Measurements from ENCODE around the gene INHBE. TPM values are rescaled to one million over a fixed set of nuclear protein-coding genes. Genes with fewer than 3 reads are reported as not detected.
"Not testable (repeated sequence)": the region's sequence is repeated elsewhere in the genome, so short reads cannot be mapped to it uniquely, and the experiment has no call there.

The INHBE gene
- total RNA-seq, 1 donor from 2014 or later: 0.26 TPM

DNA sequence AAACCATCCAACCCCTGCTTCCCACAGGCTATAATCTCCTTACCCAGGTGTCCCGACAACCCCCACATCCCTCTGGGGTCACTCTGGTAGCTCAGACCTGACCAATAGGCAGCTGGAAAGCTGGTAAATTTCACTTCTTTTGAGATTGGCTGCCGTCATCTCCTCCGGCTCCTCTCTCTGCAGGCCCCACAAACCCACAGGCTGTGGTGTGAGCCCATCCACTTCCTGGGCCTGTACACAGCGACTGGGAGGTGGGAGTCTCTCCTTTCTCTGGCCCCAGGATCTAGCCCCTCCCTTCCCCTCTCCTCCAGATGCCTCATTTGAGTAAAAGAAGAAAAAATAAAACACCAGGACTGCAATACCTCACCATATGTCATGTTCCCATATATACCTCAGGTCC is 19.8 kb upstream of the INHBE start:
- Histone ChIP-seq H3K4me3 (ENCODE audit: low read depth, low read length) (no peak overlapping the region), H3K36me3 (ENCODE audit: control insufficient read depth, insufficient read depth, low read length) (no peaks in the 10 kb centered on the region), H3K27me3 (ENCODE audit: control insufficient read depth, insufficient read depth, low read length) (no peaks in the 10 kb centered on the region)
- TF ChIP-seq, protein P1, sequence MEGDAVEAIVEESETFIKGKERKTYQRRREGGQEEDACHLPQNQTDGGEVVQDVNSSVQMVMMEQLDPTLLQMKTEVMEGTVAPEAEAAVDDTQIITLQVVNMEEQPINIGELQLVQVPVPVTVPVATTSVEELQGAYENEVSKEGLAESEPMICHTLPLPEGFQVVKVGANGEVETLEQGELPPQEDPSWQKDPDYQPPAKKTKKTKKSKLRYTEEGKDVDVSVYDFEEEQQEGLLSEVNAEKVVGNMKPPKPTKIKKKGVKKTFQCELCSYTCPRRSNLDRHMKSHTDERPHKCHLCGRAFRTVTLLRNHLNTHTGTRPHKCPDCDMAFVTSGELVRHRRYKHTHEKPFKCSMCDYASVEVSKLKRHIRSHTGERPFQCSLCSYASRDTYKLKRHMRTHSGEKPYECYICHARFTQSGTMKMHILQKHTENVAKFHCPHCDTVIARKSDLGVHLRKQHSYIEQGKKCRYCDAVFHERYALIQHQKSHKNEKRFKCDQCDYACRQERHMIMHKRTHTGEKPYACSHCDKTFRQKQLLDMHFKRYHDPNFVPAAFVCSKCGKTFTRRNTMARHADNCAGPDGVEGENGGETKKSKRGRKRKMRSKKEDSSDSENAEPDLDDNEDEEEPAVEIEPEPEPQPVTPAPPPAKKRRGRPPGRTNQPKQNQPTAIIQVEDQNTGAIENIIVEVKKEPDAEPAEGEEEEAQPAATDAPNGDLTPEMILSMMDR (IDR thresholded peaks at IDR 0.05; ENCODE audit: insufficient read depth, low read length, severe bottlenecking): no peak
- FAIRE-seq: no peak
- DNase-seq (ENCODE audit: low read depth): no peak

DNA sequence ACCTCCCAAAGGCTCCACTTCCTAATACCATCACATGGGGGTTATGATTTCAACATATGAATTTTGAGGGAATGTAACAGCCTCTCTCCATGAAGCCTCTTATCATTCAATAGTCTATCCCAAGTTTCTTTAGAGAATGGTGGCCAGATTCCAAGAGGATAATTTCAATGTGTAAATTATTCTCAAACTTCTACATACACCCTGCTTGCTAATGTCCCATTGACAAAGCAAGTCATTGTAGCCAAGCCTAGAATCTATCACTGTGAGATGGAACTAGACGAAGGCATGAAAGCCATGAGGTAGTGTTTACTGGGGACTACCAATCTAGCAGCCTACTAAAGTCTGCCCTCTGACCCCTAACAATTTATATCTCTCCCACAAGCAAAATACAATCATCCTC is 16.7 kb upstream of the INHBE start:
- H3K27me3 ChIP-seq (ENCODE audit: control insufficient read depth, insufficient read depth, low read length): no peaks in the 10 kb centered on the region
- no peaks in the 10 kb centered on the region for H3K36me3 ChIP-seq (ENCODE audit: control insufficient read depth, insufficient read depth, low read length)
- FAIRE-seq (no peak), DNase-seq (ENCODE audit: low read depth) (no peak)
- TF ChIP-seq, protein P1 (IDR thresholded peaks at IDR 0.05; ENCODE audit: insufficient read depth, low read length, severe bottlenecking): no peak
- no peak overlapping the region for H3K4me3 ChIP-seq (ENCODE audit: low read depth, low read length)

DNA sequence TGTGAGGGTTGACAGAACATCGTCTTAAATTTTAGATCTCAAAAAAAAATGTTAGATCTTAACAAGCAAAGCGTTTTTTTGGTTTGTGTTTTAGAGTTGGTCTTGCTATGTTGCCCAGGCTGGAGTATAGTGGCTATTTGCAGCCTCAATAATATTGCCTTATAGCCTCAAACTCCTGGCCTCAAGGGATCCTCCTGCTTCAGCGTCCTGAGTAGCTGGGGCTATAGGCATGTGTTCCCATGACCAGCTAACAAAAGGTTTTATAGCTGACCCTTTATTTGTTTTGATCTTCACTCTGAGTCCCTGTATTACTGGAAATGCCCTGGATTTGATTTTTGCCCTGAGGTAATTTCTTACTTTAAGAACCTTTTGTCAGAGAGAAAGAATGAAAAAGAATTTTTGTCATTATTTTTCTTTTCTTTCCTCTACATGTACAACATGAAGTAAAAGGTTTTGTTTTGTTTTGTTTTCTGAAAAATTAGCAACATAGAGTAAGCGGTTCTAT is 15.3 kb upstream of the INHBE start:
- TF ChIP-seq, protein P1 (IDR thresholded peaks at IDR 0.05; ENCODE audit: insufficient read depth, low read length, severe bottlenecking): no peak
- FAIRE-seq (no peak), DNase-seq (ENCODE audit: low read depth) (no peak)
- Histone ChIP-seq H3K4me3 (ENCODE audit: low read depth, low read length) (no peak overlapping the region), H3K27me3 (ENCODE audit: control insufficient read depth, insufficient read depth, low read length) (no peaks in the 10 kb centered on the region), H3K36me3 (ENCODE audit: control insufficient read depth, insufficient read depth, low read length) (no peaks in the 10 kb centered on the region)

DNA sequence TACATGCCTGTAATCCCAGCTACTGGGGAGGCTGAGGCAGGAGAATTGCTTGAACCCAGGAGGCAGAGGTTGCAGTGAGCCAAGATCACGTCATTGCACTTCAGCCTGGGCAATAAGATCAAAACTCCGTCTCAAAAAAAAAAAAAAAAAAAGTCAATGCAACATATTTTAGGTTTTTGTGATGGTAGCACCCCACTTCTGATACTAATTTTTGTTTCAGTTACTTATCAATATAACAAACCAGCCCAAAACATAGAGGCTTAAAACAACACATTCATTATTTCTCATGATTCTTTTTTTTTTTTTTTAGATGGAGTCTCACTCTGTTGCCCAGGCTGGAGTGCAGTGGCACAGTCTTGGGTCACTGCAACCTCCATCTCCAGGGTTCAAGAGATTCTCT is 13.7 kb upstream of the INHBE start:
- H3K27me3 ChIP-seq (ENCODE audit: control insufficient read depth, insufficient read depth, low read length); FAIRE-seq; H3K4me3 ChIP-seq (ENCODE audit: low read depth, low read length); H3K36me3 ChIP-seq (ENCODE audit: control insufficient read depth, insufficient read depth, low read length); DNase-seq (ENCODE audit: low read depth): not testable (repeated sequence)

DNA sequence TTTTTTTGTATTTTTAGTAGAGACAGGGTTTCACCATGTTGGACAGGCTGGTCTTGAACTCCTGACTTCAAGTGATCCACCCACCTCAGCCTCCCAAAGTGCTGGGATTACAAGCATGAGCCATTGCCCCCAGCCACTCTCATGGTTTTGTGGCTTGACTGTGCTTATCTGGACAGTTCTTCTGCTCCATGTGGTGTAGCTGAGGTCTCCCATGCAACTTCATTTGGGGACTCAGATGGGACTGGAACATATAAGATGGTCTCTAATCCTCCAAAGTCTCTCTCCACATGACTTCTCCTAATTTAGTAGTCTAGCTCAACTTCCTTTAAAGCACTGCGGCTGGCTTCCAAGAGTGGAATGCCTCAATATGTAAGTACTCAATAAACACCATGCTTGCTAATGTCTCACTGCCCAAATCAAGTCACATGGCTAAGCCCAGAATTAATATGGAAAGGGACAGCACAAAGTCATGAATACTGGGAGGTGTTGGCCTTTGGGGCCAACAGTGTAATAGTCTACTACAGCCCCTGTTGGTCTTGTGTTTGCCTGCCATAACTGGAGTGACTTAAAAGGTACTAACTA is 13.2 kb upstream of the INHBE start:
- FAIRE-seq (no peak), DNase-seq (ENCODE audit: low read depth) (no peak)
- Histone ChIP-seq H3K36me3 (ENCODE audit: control insufficient read depth, insufficient read depth, low read length) (no peaks in the 10 kb centered on the region), H3K4me3 (ENCODE audit: low read depth, low read length) (no peak overlapping the region), H3K27me3 (ENCODE audit: control insufficient read depth, insufficient read depth, low read length) (no peaks in the 10 kb centered on the region)
- TF ChIP-seq, protein P1 (IDR thresholded peaks at IDR 0.05; ENCODE audit: insufficient read depth, low read length, severe bottlenecking): no peak

DNA sequence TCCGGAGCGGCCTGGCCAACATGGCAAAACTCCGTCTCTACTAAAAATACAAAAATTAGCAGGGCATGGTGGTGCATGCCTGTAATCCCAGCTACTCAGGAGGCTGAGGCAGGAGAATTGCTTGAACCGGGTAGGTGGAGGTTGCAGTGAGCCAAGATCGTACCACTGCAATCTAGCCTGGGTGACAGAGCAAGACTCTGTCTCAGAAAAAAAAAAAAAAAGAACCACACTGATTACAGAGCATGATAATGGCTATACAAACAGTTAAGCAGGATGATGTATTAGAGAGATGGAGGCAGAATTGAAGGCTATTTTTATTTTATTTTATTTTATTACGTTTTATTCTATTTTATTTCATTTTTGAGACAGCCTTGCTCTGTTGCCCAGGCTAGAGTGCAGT is 10.8 kb upstream of the INHBE start:
- H3K4me3 ChIP-seq (ENCODE audit: low read depth, low read length); H3K36me3 ChIP-seq (ENCODE audit: control insufficient read depth, insufficient read depth, low read length); DNase-seq (ENCODE audit: low read depth); H3K27me3 ChIP-seq (ENCODE audit: control insufficient read depth, insufficient read depth, low read length); FAIRE-seq: not testable (repeated sequence)

DNA sequence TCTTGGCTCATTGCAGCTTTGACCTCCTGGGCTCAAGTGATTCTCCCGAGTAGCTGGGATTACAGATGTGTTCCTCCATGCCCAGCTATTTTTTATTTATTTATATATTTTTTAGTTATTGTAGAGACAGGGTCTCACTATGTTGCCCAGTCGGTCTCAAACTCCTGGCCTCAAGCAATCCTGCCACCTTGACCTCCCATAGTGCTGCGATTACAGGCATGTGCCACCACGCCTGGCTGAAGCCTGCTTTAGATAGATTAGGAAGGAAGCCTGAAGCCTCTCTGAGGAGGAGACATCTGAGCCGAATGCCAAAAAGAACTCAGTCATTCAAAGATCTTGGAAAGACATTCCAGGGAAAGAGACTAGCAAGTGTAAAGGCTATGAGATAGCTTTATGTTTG is 10.4 kb upstream of the INHBE start:
- Histone ChIP-seq H3K36me3 (ENCODE audit: control insufficient read depth, insufficient read depth, low read length) (no peaks in the 10 kb centered on the region), H3K27me3 (ENCODE audit: control insufficient read depth, insufficient read depth, low read length) (no peaks in the 10 kb centered on the region), H3K4me3 (ENCODE audit: low read depth, low read length) (no peak overlapping the region)
- no peak for DNase-seq (ENCODE audit: low read depth)
- TF ChIP-seq, protein P1 (IDR thresholded peaks at IDR 0.05; ENCODE audit: insufficient read depth, low read length, severe bottlenecking): no peak
- no peak for FAIRE-seq

All from bronchial epithelial cell (primary cell).